BE2C (cell line): ENCODE data around the gene SEC14L5.

Source experiments
- DNase-seq: peaks from one replicate; pipeline ENCODE4 v3.0.0-alpha.2; 2020
- H3K27me3 ChIP-seq: fragments of 250-450 bp; sonication (Bioruptor Pico); 2 replicates; pipeline ENCODE4 v1.5.1; 2020; ENCODE audit warnings: mild to moderate bottlenecking
- H3K36me3 ChIP-seq: fragments of 250-450 bp; sonication (Bioruptor Pico); 2 replicates; pipeline ENCODE4 v1.5.1; 2020; ENCODE audit warnings: mild to moderate bottlenecking
- H3K4me1 ChIP-seq: fragments of 250-450 bp; sonication (Bioruptor Pico); 2 replicates; pipeline ENCODE4 v1.5.1; 2020
- H3K4me3 ChIP-seq: 2 replicates; pipeline ENCODE4 v1.5.1; 2011; ENCODE audit warnings: low read depth, low read length
- H3K9me3 ChIP-seq: fragments of 250-450 bp; sonication (Bioruptor Pico); 2 replicates; pipeline ENCODE4 v1.5.1; 2020
- TF ChIP-seq, protein P1 (sequence below): IDR thresholded peaks from 2 replicates; pipeline ENCODE4 v1.5.1; 2012; ENCODE audit warnings: mild to moderate bottlenecking, low read depth, low read length

Gene SEC14L5

DNA sequence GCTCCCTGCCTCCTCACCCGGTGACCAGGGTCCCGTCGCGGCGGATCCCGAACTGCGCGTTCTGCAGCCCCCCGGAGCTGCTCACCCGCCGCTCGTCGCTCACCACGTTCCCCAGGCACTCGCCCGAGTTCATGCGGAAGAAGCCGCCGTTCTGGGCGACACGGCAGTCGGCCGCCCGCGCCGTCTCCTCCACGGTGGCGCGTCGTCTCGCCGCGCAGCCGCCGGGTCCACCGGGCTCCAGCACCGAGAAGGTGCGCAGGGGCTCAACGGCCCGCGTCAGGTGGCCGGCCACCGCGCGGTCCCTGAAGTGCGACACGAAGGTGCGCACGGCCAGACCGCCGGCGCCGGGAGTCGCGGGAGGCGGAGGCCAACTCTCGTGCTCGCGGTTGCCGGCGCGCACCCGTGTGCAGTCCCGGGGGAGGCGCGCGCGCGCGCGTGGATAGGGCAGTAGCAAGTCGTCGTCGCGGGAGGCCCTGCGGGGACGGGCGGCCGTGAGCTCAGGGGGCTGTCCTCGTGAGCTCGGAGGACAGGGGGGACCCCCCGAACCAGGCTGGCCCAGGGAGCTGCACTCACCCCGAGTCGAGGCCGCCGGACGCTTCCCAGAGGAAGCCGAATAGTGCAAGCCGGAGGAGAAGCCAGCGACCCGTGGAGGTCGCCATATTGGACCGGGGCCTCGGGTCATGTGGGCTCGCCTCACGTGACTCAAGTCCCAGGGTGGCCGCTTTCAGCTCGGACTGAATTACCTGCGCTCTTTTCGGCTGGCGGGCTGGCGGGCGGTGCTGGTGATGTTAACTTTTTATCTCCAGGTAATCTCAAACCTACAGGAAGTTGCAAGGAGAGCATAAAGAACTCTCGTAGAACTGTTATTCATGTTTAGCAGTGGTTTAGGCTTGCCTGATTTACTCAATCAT, 75.4 kb downstream of the SEC14L5 start, which contains the start of gene NAGPA:
TSS of gene NAGPA (minus strand) at position 680 of the 911 bp plus-strand sequence. CDS start at position 659, 21 bp downstream.
- H3K36me3 ChIP-seq: no peaks in the 10 kb centered on the region
- H3K9me3 ChIP-seq: no peaks in the 10 kb centered on the region
- H3K4me3 ChIP-seq: peak within 1 kb of the TSS; percentile 80
- TF ChIP-seq, protein P1, sequence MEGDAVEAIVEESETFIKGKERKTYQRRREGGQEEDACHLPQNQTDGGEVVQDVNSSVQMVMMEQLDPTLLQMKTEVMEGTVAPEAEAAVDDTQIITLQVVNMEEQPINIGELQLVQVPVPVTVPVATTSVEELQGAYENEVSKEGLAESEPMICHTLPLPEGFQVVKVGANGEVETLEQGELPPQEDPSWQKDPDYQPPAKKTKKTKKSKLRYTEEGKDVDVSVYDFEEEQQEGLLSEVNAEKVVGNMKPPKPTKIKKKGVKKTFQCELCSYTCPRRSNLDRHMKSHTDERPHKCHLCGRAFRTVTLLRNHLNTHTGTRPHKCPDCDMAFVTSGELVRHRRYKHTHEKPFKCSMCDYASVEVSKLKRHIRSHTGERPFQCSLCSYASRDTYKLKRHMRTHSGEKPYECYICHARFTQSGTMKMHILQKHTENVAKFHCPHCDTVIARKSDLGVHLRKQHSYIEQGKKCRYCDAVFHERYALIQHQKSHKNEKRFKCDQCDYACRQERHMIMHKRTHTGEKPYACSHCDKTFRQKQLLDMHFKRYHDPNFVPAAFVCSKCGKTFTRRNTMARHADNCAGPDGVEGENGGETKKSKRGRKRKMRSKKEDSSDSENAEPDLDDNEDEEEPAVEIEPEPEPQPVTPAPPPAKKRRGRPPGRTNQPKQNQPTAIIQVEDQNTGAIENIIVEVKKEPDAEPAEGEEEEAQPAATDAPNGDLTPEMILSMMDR: no peak
- peaks cover 12% of the 10 kb centered on the region for H3K27me3 ChIP-seq
- no peaks in the 10 kb centered on the region; the same call in 1 of the 2 replicates for H3K4me1 ChIP-seq
- peak; percentile 89 for DNase-seq

GRCh38 chr16:5034167-5034523, 76.0 kb downstream of the SEC14L5 start:
- H3K9me3 ChIP-seq: no peaks in the 10 kb centered on the region
- TF ChIP-seq, protein P1: no peak

GRCh38 chr16:5035909-5036227, 77.7 kb downstream of the SEC14L5 start:
- TF ChIP-seq, protein P1: no peak
- Histone ChIP-seq H3K4me1 (no peaks in the 10 kb centered on the region; the same call in 1 of the 2 replicates), H3K9me3 (no peaks in the 10 kb centered on the region), H3K36me3 (no peaks in the 10 kb centered on the region), H3K27me3 (peaks cover 33% of the 10 kb centered on the region), H3K4me3 (no peak overlapping the region)
- no peak for DNase-seq

More at GRCh38 chr16:5034167-5034523, 76.0 kb downstream of the SEC14L5 start:
- Histone ChIP-seq H3K4me1 (no peaks in the 10 kb centered on the region; the same call in 1 of the 2 replicates), H3K4me3 (peak overlapping the region; percentile 80), H3K36me3 (no peaks in the 10 kb centered on the region), H3K27me3 (peaks cover 19% of the 10 kb centered on the region)
- DNase-seq: no peak

- no peak for DNase-seq
- peaks cover 40% of the 10 kb centered on the region for H3K27me3 ChIP-seq
- no peaks in the 10 kb centered on the region for H3K9me3 ChIP-seq
- no peaks in the 10 kb centered on the region; the same call in 1 of the 2 replicates for H3K4me1 ChIP-seq
- H3K36me3 ChIP-seq: no peaks in the 10 kb centered on the region
- TF ChIP-seq, protein P1: no peak
- no peak overlapping the region for H3K4me3 ChIP-seq
Observed at GRCh38 chr16:5036228-5037156, 78.4 kb downstream of the SEC14L5 start.

DNA sequence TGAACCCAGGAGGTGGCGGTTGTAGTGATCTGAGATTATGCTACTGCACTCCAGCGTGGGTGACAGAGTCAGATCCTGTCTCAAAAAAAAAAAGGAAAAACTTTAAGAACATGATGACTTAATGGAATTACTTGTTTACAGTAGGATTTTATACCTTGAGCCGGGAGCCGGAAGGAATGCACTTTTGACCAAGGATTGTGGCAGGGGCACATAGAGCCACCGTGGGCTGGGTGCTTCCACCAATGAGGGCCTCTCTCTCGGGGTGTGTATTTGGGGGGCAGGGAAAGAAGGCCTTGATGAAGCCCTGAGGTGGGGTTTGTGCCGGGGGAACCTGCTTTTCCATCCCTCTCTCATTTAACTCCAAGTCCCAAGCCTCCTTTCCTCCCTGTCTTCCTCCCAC, 82.3 kb downstream of the SEC14L5 start:
- H3K36me3 ChIP-seq: no peaks in the 10 kb centered on the region
- TF ChIP-seq, protein P1: no peak
- H3K9me3 ChIP-seq: no peaks in the 10 kb centered on the region
- no peaks in the 10 kb centered on the region for H3K4me1 ChIP-seq
- H3K4me3 ChIP-seq: no peak overlapping the region
- no peak for DNase-seq
- H3K27me3 ChIP-seq: peaks cover 66% of the 10 kb centered on the region
